ENCODE data around the gene MYL6B. TPM values are rescaled to one million over a fixed set of nuclear protein-coding genes. Genes with fewer than 3 reads are reported as not detected.

The MYL6B gene
- total RNA-seq, 1 donor from 2014 or later, result 27.4 TPM

GRCh38 chr12:56197921-56198635 lies 45.7 kb downstream of the MYL6B start:
- no peak overlapping the region for H3K4me3 ChIP-seq (ENCODE audit: low read depth, low read length)

GRCh38 chr12:56198836-56199235 lies 46.4 kb downstream of the MYL6B start:
- FAIRE-seq (no peak), DNase-seq (ENCODE audit: low read depth) (no peak)
- no peak for TF ChIP-seq CTCF (IDR thresholded peaks at IDR 0.05; ENCODE audit: insufficient read depth, low read length, severe bottlenecking)
- H3K27me3 ChIP-seq (ENCODE audit: control insufficient read depth, insufficient read depth, low read length), result no peaks in the 10 kb centered on the region
- H3K36me3 ChIP-seq (ENCODE audit: control insufficient read depth, insufficient read depth, low read length), result no peaks in the 10 kb centered on the region
- H3K4me3 ChIP-seq (ENCODE audit: low read depth, low read length), result no peak overlapping the region

More at GRCh38 chr12:56197921-56198635, 45.7 kb downstream of the MYL6B start:
- no peaks in the 10 kb centered on the region for H3K36me3 ChIP-seq (ENCODE audit: control insufficient read depth, insufficient read depth, low read length)
- no peak for TF ChIP-seq CTCF (IDR thresholded peaks at IDR 0.05; ENCODE audit: insufficient read depth, low read length, severe bottlenecking)
- no peaks in the 10 kb centered on the region for H3K27me3 ChIP-seq (ENCODE audit: control insufficient read depth, insufficient read depth, low read length)
- FAIRE-seq (no peak), DNase-seq (ENCODE audit: low read depth) (no peak)

DNA sequence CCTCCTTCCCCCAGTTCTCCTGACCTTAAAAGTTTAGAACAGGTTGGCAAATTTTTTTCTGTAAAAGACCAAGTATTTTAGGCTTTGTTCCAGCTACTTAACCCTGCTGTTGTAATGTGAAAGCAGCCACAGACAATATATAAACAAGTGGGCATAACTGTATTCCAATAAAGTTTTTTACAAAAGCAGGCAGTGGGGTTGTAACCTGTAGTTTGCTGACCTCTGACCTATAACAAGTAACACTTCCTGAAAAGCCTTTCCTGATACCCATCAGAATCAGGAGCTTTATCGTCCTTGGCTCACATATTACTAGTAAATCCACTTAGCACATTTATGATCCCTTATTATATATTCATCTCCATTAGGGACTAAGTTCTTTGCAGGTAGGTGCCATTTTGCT lies 50.0 kb downstream of the MYL6B start:
- FAIRE-seq, result no peak
- DNase-seq (ENCODE audit: low read depth), result no peak
- Histone ChIP-seq H3K36me3 (ENCODE audit: control insufficient read depth, insufficient read depth, low read length) (peaks cover 10% of the 10 kb centered on the region), H3K4me3 (ENCODE audit: low read depth, low read length) (no peak overlapping the region), H3K27me3 (ENCODE audit: control insufficient read depth, insufficient read depth, low read length) (no peaks in the 10 kb centered on the region)
- TF ChIP-seq CTCF (IDR thresholded peaks at IDR 0.05; ENCODE audit: insufficient read depth, low read length, severe bottlenecking), result no peak

DNA sequence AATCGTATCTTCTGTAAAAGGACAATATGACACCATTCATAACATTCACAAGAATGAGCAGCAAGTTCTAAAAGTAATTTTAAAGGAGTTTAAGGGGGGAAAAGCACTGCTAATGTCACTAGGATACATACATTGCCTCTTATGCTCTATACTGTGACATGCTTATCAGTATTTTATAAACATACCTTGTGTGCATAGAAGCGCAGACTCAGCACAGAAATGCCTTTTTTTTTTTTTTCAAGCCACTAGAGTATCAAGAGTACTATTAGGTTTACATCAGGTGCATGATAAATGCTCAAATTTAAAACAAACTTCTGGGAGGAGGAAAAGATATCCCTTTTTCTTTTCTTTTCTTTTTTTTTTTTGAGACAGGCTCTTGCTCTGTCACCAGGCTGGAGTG lies 50.5 kb downstream of the MYL6B start:
- no peak for FAIRE-seq
- H3K36me3 ChIP-seq (ENCODE audit: control insufficient read depth, insufficient read depth, low read length), result peaks cover 14% of the 10 kb centered on the region
- no peak for DNase-seq (ENCODE audit: low read depth)
- H3K27me3 ChIP-seq (ENCODE audit: control insufficient read depth, insufficient read depth, low read length), result no peaks in the 10 kb centered on the region
- TF ChIP-seq CTCF (IDR thresholded peaks at IDR 0.05; ENCODE audit: insufficient read depth, low read length, severe bottlenecking), result no peak
- no peak overlapping the region for H3K4me3 ChIP-seq (ENCODE audit: low read depth, low read length)

- TF ChIP-seq CTCF (IDR thresholded peaks at IDR 0.05; ENCODE audit: insufficient read depth, low read length, severe bottlenecking), result no peak
- Histone ChIP-seq H3K27me3 (ENCODE audit: control insufficient read depth, insufficient read depth, low read length) (no peaks in the 10 kb centered on the region), H3K4me3 (ENCODE audit: low read depth, low read length) (no peak overlapping the region), H3K36me3 (ENCODE audit: control insufficient read depth, insufficient read depth, low read length) (peaks cover 19% of the 10 kb centered on the region)
- no peak for FAIRE-seq
- DNase-seq (ENCODE audit: low read depth), result no peak
Measured at GRCh38 chr12:56204275-56204674, 51.9 kb downstream of the MYL6B start.

DNA sequence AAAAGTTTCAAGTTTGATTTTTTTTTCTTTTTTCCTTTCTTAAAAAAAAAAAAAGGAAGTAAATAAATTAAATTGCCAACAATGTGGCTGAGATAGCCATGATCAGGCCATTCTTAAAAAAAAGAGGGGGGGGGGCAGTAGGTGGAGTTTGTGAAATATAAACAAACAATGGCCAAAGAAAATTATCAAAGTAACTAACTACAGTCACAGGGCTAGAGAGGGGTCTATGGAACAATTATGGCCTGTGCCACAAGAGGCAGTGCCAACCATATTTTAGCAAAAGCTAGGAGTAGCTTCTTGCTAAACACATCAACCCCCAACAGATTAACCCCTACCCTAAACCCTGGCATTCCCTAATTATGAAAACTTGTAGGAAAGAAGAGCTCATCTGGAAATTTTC lies 53.1 kb downstream of the MYL6B start:
- H3K4me3 ChIP-seq (ENCODE audit: low read depth, low read length), result no peak overlapping the region
- H3K36me3 ChIP-seq (ENCODE audit: control insufficient read depth, insufficient read depth, low read length), result peaks cover 24% of the 10 kb centered on the region
- FAIRE-seq (no peak), DNase-seq (ENCODE audit: low read depth) (no peak)
- no peaks in the 10 kb centered on the region for H3K27me3 ChIP-seq (ENCODE audit: control insufficient read depth, insufficient read depth, low read length)
- no peak for TF ChIP-seq CTCF (IDR thresholded peaks at IDR 0.05; ENCODE audit: insufficient read depth, low read length, severe bottlenecking)
